Activated B cell treated with CpG ODN at 0.5 μM for 24 hours (primary cell): ENCODE measurements around the gene ETNPPL. TPM values are rescaled to one million over a fixed set of nuclear protein-coding genes. Genes with fewer than 3 reads are reported as not detected.
"Not testable (repeated sequence)": the region's sequence is repeated elsewhere in the genome, so short reads cannot be mapped to it uniquely, and the experiment has no call there.

Experiments
- ATAC-seq: fragments of 200-7000 bp; cut with Tn5 transposase; one replicate; pipeline ENCODE4 v1.10.0; 2021; ENCODE audit warnings: low read depth, mild to moderate bottlenecking, moderate library complexity
- CTCF ChIA-PET: fragments of 350-600 bp; sonication (Branson Sonifier 250); formaldehyde crosslinking; loops from one replicate; lab custom pipeline; 2021; ENCODE audit warnings: antibody characterized with exemption; lab: Charles Lee
- POLR2A ChIA-PET: fragments of 350-600 bp; sonication (Branson Sonifier 250); formaldehyde crosslinking; loops from one replicate; lab custom pipeline; 2021; ENCODE audit warnings: antibody characterized with exemption; lab: Charles Lee
- DNase-seq: peaks from one replicate; pipeline ENCODE4 v3.0.0; 2022
- H3K27ac Mint-ChIP-seq: one replicate; pipeline ENCODE4 v1.8.0; 2020; ENCODE audit warnings: mixed read lengths
- H3K27me3 Mint-ChIP-seq: one replicate; pipeline ENCODE4 v1.8.0; 2021; ENCODE audit warnings: mixed read lengths
- H3K36me3 Mint-ChIP-seq: one replicate; pipeline ENCODE4 v1.8.0; 2021; ENCODE audit warnings: low read depth, mixed read lengths
- H3K4me1 Mint-ChIP-seq: one replicate; pipeline ENCODE4 v1.8.0; 2021; ENCODE audit warnings: mixed read lengths
- H3K4me3 Mint-ChIP-seq: one replicate; pipeline ENCODE4 v1.8.0; 2020; ENCODE audit warnings: mild to moderate bottlenecking, mixed read lengths
- H3K9me3 Mint-ChIP-seq: one replicate; pipeline ENCODE4 v1.8.0; 2020; ENCODE audit warnings: mixed read lengths
- intact Hi-C: fragments of 100-400 bp; cut with micrococcal nuclease; formaldehyde crosslinking; loops from one replicate; pipeline ENCODE4 v1.15.1; 2024
- total RNA-seq: library from RNA; stranded (reverse); gene quantifications from 2 replicates; pipeline ENCODE4 v1.2.3, GENCODE V29; 2022
- TF ChIP-seq, protein P1 (sequence below): fragments of 200-600 bp; IDR thresholded peaks from one replicate; pipeline ENCODE4 v1.8.0; 2022; ENCODE audit warnings: antibody characterized with exemption, mild to moderate bottlenecking

The ETNPPL gene
- total RNA-seq, 1 donor from 2014 or later: not detected

DNA sequence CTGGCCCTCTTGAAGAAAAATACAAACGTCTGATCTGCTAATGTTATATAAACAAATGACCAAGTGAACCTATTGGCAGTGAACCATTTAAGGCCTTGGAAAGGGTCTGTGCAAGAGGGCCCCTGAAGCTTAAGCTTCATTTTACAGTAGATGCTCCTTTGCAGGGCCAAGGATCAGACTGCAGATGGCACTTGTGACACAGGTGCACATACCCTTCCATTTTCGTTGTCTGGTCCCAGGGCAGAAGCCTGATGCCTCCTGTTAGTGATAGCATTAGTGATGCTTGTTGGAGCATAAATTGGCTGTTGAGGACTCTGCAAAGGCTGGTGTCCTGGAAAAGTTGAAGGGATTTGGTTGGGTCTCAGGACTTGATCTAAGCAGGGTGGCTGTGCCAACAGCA, 46.5 kb downstream of the ETNPPL start:
- Mint-ChIP-seq H3K27ac (no peak overlapping the region), H3K9me3 (no peaks in the 10 kb centered on the region), H3K4me3 (no peak overlapping the region), H3K36me3 (no peaks in the 10 kb centered on the region), H3K4me1 (no peaks in the 10 kb centered on the region), H3K27me3 (peaks cover 6% of the 10 kb centered on the region)
- TF ChIP-seq, protein P1, sequence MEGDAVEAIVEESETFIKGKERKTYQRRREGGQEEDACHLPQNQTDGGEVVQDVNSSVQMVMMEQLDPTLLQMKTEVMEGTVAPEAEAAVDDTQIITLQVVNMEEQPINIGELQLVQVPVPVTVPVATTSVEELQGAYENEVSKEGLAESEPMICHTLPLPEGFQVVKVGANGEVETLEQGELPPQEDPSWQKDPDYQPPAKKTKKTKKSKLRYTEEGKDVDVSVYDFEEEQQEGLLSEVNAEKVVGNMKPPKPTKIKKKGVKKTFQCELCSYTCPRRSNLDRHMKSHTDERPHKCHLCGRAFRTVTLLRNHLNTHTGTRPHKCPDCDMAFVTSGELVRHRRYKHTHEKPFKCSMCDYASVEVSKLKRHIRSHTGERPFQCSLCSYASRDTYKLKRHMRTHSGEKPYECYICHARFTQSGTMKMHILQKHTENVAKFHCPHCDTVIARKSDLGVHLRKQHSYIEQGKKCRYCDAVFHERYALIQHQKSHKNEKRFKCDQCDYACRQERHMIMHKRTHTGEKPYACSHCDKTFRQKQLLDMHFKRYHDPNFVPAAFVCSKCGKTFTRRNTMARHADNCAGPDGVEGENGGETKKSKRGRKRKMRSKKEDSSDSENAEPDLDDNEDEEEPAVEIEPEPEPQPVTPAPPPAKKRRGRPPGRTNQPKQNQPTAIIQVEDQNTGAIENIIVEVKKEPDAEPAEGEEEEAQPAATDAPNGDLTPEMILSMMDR: no peak
- ATAC-seq: no peak
- ChIA-PET POLR2A (no interaction called here), CTCF (no interaction called here)
- DNase-seq: no peak
- intact Hi-C loops: no loop called here

DNA sequence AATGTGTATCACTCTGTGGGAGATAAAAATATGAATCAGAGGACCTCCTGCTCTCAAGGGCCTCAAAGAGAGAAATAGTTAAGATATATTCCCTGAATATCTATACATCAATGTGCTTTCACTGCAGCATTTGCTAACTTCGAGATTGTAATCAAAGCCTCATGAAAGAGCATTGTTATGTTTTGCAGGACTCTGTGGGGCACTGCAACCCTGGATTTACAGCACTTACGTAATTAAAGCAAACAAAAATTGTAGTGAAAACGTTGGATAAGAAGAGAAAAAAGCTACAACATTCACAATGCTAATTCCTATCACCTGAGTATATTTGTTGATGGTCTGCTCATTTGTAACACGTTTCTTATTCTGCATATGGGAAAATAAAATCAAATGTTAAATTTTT, 48.0 kb downstream of the ETNPPL start:
- POLR2A ChIA-PET: no interaction called here

DNA sequence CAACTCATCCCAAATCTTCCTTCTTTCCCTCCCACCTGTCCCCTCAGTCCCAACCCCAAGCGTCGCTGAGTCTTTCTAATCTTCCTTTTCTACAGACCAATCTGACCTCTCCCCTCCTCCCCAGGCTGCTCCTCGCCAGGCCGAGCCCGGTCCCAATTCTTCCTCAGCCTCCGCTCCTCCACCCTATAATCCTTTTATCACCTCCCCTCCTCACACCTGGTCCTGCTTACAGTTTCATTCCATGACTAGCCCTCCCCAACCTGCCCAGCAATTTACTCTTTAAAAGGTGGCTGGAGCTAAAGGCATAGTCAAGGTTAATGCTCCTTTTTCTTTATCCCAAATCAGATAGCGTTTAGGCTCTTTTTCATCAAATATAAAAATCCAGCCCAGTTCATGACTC, 52.3 kb downstream of the ETNPPL start:
- CTCF ChIA-PET, H3K4me1 Mint-ChIP-seq, ATAC-seq, H3K9me3 Mint-ChIP-seq, H3K36me3 Mint-ChIP-seq, H3K27me3 Mint-ChIP-seq, H3K4me3 Mint-ChIP-seq, intact Hi-C loops, H3K27ac Mint-ChIP-seq, DNase-seq, POLR2A ChIA-PET: not testable (repeated sequence)

More for the DNA sequence above, 48.0 kb downstream of the ETNPPL start:
- Mint-ChIP-seq H3K4me1 (no peaks in the 10 kb centered on the region), H3K27me3 (peaks cover 6% of the 10 kb centered on the region), H3K27ac (no peak overlapping the region), H3K36me3 (no peaks in the 10 kb centered on the region), H3K9me3 (no peaks in the 10 kb centered on the region), H3K4me3 (no peak overlapping the region)
- CTCF ChIA-PET: no interaction called here
- DNase-seq (no peak), ATAC-seq (no peak)
- intact Hi-C loops: no loop called here
- TF ChIP-seq, protein P1: no peak

DNA sequence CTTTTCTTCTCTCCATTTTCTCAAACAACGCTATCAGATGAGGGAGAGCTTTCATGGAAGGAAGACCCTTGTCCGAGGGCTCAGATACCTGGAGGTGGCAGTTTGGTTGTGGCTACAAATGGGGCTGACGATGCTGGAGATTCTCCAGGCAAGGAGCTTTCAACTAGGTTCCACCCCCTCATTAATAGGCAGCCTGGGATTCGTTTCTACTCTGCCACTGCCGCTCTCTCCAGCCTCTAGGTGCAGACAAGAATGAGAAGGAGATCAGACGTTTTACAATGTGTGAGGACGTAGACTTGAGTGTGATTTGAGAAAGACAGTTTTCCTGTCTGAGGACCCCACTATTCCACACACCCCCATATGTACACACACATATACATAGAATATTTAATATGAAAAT, 53.1 kb downstream of the ETNPPL start:
- ChIA-PET POLR2A (no interaction called here), CTCF (no interaction called here)
- Mint-ChIP-seq H3K4me3 (no peak overlapping the region), H3K27me3 (no peaks in the 10 kb centered on the region), H3K4me1 (no peaks in the 10 kb centered on the region), H3K9me3 (no peaks in the 10 kb centered on the region), H3K36me3 (no peaks in the 10 kb centered on the region), H3K27ac (no peak overlapping the region)
- ATAC-seq: no peak
- intact Hi-C loops: no loop called here
- TF ChIP-seq, protein P1: no peak
- DNase-seq: no peak

DNA sequence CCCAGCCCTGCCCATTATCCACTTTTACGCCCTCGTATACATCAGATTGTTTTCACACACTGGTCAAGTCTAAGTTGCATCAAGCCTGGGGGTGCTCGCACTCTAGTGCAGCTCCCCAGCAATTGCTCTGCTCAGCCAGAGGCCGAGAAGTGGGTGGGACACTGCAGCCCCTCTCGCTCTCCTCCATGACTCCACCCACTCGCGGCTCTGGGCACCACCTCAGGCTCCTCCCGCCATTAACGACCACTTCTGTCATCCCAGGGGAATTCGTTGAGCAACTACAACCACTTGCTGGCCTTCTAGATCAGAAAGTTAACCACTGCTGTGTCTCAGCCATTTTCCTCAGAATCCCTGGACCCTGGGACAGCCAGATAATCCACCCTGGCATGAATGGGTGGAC, 53.6 kb downstream of the ETNPPL start:
- no peaks in the 10 kb centered on the region for H3K27me3 Mint-ChIP-seq
- TF ChIP-seq, protein P1: no peak
- no peak overlapping the region for H3K4me3 Mint-ChIP-seq
- intact Hi-C loops: no loop called here
- ChIA-PET POLR2A (no interaction called here), CTCF (no interaction called here)
- no peak for ATAC-seq
- no peaks in the 10 kb centered on the region for H3K4me1 Mint-ChIP-seq
- DNase-seq: no peak
- H3K27ac Mint-ChIP-seq: no peak overlapping the region
- no peaks in the 10 kb centered on the region for H3K9me3 Mint-ChIP-seq
- H3K36me3 Mint-ChIP-seq: no peaks in the 10 kb centered on the region

DNA sequence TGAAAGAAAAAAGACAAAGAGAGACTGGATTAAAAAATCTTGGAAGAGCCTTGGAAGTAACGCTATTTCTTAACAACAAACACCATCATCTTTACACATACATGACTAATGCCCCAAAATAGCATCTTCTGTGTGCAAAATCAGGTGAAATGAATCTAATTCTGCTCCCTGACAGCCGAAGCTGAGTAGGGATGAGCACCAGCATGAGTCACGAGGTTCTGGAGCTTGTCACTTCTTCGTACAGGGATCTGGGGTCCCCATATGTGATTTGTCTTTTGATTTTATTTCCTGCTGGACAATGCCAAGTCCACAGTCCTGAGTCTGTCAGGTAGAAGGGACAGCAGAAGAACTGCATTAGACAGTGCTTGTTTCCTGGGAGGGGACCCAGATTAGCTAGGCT, 56.6 kb downstream of the ETNPPL start:
- ChIA-PET CTCF (no interaction called here), POLR2A (no interaction called here)
- Mint-ChIP-seq H3K4me1 (no peaks in the 10 kb centered on the region), H3K27ac (no peak overlapping the region), H3K27me3 (no peaks in the 10 kb centered on the region), H3K9me3 (no peaks in the 10 kb centered on the region), H3K4me3 (no peak overlapping the region), H3K36me3 (no peaks in the 10 kb centered on the region)
- intact Hi-C loops: no loop called here
- ATAC-seq: no peak
- TF ChIP-seq, protein P1: no peak
- no peak for DNase-seq
